Measurements from ENCODE around the gene CPNE5. TPM values are rescaled to one million over a fixed set of nuclear protein-coding genes. Genes with fewer than 3 reads are reported as not detected.

CPNE5 gene
- total and polyA plus RNA-seq, 2 donors from 2014 or later: 3.7 to 7.1 TPM

GRCh38 chr6:36788768-36789167 is 50.5 kb downstream of the CPNE5 start:
- Histone ChIP-seq H3K9me3 (ENCODE audit: control insufficient read depth in 2 of 3, insufficient read depth in 1 of 3, low read length in 3 of 3) (no peaks in the 10 kb centered on the region), H3K4me3 (ENCODE audit: low read length in 3 of 3) (no peak overlapping the region), H3K4me1 (ENCODE audit: control insufficient read depth in 2 of 3, insufficient read depth in 2 of 3, low read depth in 1 of 3, low read length in 3 of 3) (no peaks in the 10 kb centered on the region), H3K9ac (ENCODE audit: low read length in 3 of 3) (no peak overlapping the region), H3K27ac (ENCODE audit: low read depth in 2 of 2, low read length in 2 of 2) (no peak overlapping the region), H3K27me3 (ENCODE audit: control insufficient read depth, insufficient read depth, low read length) (no peaks in the 10 kb centered on the region), H3K36me3 (ENCODE audit: control insufficient read depth in 2 of 3, insufficient read depth in 3 of 3, low read length in 3 of 3) (no peaks in the 10 kb centered on the region)
- no peak for TF ChIP-seq CTCF (IDR thresholded peaks at IDR 0.05; ENCODE audit: borderline replicate concordance, extremely low read depth, insufficient read depth)
- no peak for FAIRE-seq
- intact Hi-C loops (cut with DNase I): no loop called here
- DNase-seq: peak in 3 of 5 donors; percentile 21 to 79 (median 44)

GRCh38 chr6:36788186-36788585 is 51.1 kb downstream of the CPNE5 start:
- no peaks in the 10 kb centered on the region for H3K36me3 ChIP-seq (ENCODE audit: control insufficient read depth in 2 of 3, insufficient read depth in 3 of 3, low read length in 3 of 3)
- FAIRE-seq (no peak), DNase-seq (no peak)
- no peak overlapping the region for H3K27ac ChIP-seq (ENCODE audit: low read depth in 2 of 2, low read length in 2 of 2)
- no peak overlapping the region for H3K9ac ChIP-seq (ENCODE audit: low read length in 3 of 3)
- intact Hi-C loops (cut with DNase I): no loop called here
- no peaks in the 10 kb centered on the region for H3K9me3 ChIP-seq (ENCODE audit: control insufficient read depth in 2 of 3, insufficient read depth in 1 of 3, low read length in 3 of 3)
- H3K27me3 ChIP-seq (ENCODE audit: control insufficient read depth, insufficient read depth, low read length): no peaks in the 10 kb centered on the region
- no peak overlapping the region for H3K4me3 ChIP-seq (ENCODE audit: low read length in 3 of 3)
- no peak for TF ChIP-seq CTCF (IDR thresholded peaks at IDR 0.05; ENCODE audit: borderline replicate concordance, extremely low read depth, insufficient read depth)
- no peaks in the 10 kb centered on the region for H3K4me1 ChIP-seq (ENCODE audit: control insufficient read depth in 2 of 3, insufficient read depth in 2 of 3, low read depth in 1 of 3, low read length in 3 of 3)

GRCh38 chr6:36787210-36787609 is 52.0 kb downstream of the CPNE5 start:
- no peaks in the 10 kb centered on the region for H3K9me3 ChIP-seq (ENCODE audit: control insufficient read depth in 2 of 3, insufficient read depth in 1 of 3, low read length in 3 of 3)
- no peak for FAIRE-seq
- no peak overlapping the region for H3K4me3 ChIP-seq (ENCODE audit: low read length in 3 of 3)
- DNase-seq: no peak
- no peaks in the 10 kb centered on the region for H3K4me1 ChIP-seq (ENCODE audit: control insufficient read depth in 2 of 3, insufficient read depth in 2 of 3, low read depth in 1 of 3, low read length in 3 of 3)
- intact Hi-C loops (cut with DNase I): no loop called here
- H3K27me3 ChIP-seq (ENCODE audit: control insufficient read depth, insufficient read depth, low read length): no peaks in the 10 kb centered on the region
- H3K9ac ChIP-seq (ENCODE audit: low read length in 3 of 3): no peak overlapping the region
- no peak overlapping the region for H3K27ac ChIP-seq (ENCODE audit: low read depth in 2 of 2, low read length in 2 of 2)
- no peak for TF ChIP-seq CTCF (IDR thresholded peaks at IDR 0.05; ENCODE audit: borderline replicate concordance, extremely low read depth, insufficient read depth)
- H3K36me3 ChIP-seq (ENCODE audit: control insufficient read depth in 2 of 3, insufficient read depth in 3 of 3, low read length in 3 of 3): no peaks in the 10 kb centered on the region

- intact Hi-C loops (cut with DNase I): no loop called here
- FAIRE-seq (no peak), DNase-seq (peak in 1 of 5 donors; percentile 48)
Observed at GRCh38 chr6:36786055-36786675, 53.1 kb downstream of the CPNE5 start.

More at GRCh38 chr6:36786055-36786675, 53.1 kb downstream of the CPNE5 start:
- no peak overlapping the region for H3K4me3 ChIP-seq (ENCODE audit: low read length in 3 of 3)
- TF ChIP-seq CTCF (IDR thresholded peaks at IDR 0.05; ENCODE audit: borderline replicate concordance, extremely low read depth, insufficient read depth): no peak
- no peaks in the 10 kb centered on the region for H3K36me3 ChIP-seq (ENCODE audit: control insufficient read depth in 2 of 3, insufficient read depth in 3 of 3, low read length in 3 of 3)
- peaks cover 0 to 5% (median 0%) of the 10 kb centered on the region in 3 donors for H3K4me1 ChIP-seq (ENCODE audit: control insufficient read depth in 2 of 3, insufficient read depth in 2 of 3, low read depth in 1 of 3, low read length in 3 of 3)
- H3K27me3 ChIP-seq (ENCODE audit: control insufficient read depth, insufficient read depth, low read length): no peaks in the 10 kb centered on the region
- H3K27ac ChIP-seq (ENCODE audit: low read depth in 2 of 2, low read length in 2 of 2): no peak overlapping the region
- no peaks in the 10 kb centered on the region for H3K9me3 ChIP-seq (ENCODE audit: control insufficient read depth in 2 of 3, insufficient read depth in 1 of 3, low read length in 3 of 3)
- H3K9ac ChIP-seq (ENCODE audit: low read length in 3 of 3): no peak overlapping the region

Data from kidney (tissue), 14 donors.